A549 (cell line): ENCODE data around the gene RASGEF1C. TPM values are rescaled to one million over a fixed set of nuclear protein-coding genes. Genes with fewer than 3 reads are reported as not detected.

ENCODE experiments used
- ATAC-seq, 2 experiments: fragments of 200-7000 bp in 1 of 2; fragments of >200 bp in 1 of 2; cut with Nextera tagmentation in 1 of 2; cut with Tn5 transposase in 1 of 2; 3 replicates each; pipeline versions ENCODE4 v1.8.0 to v1.9.1; 2018 to 2020; ENCODE audit warnings: mild to moderate bottlenecking in 1 of 2, moderate library complexity in 1 of 2
- CTCF ChIA-PET: fragments of 300-600 bp; sonication (Branson Sonifier 250); formaldehyde crosslinking; extraction: SDS; loops from one replicate; lab custom pipeline; 2021; ENCODE audit warnings: antibody characterized with exemption, inconsistent platforms; lab: Yijun Ruan, JAX
- POLR2A ChIA-PET: fragments of 350-600 bp; formaldehyde crosslinking; extraction: SDS; loops from one replicate; lab custom pipeline; 2021; ENCODE audit warnings: antibody characterized with exemption, inconsistent platforms; lab: Yijun Ruan, JAX
- DNase-seq, 2 experiments: peaks; one replicate each; pipeline versions ENCODE4 v3.0.0 to v3.0.0-alpha.2; 2011 to 2016; ENCODE audit warnings: low read depth in 1 of 2, low spot score in 1 of 2
- FAIRE-seq: peaks from 2 replicates; lab custom pipeline; 2011; peaks lifted over from hg19 to GRCh38; lab: Jason Lieb, UNC
- H3K27ac ChIP-seq, 2 experiments: fragments of >200 bp; sonication (Bioruptor Twin); formaldehyde crosslinking; 3 replicates each; pipeline ENCODE4 v1.5.1; 2016 to 2017
- H3K4me1 ChIP-seq: fragments of >200 bp; sonication (Bioruptor Twin); formaldehyde crosslinking; 3 replicates; pipeline ENCODE4 v1.6.1; 2016
- H3K4me2 ChIP-seq: fragments of >200 bp; sonication (Bioruptor Twin); formaldehyde crosslinking; 3 replicates; pipeline ENCODE4 v1.6.1; 2016
- H3K4me3 ChIP-seq: fragments of >200 bp; sonication (Bioruptor Twin); formaldehyde crosslinking; 3 replicates; pipeline ENCODE4 v1.5.1; 2016
- H3K9me3 ChIP-seq: fragments of >200 bp; sonication (Bioruptor Twin); formaldehyde crosslinking; 3 replicates; pipeline ENCODE4 v1.6.1; 2016
- BCL3 ChIP-seq: fragments of >200 bp; sonication (Bioruptor Twin); formaldehyde crosslinking; IDR thresholded peaks from 3 replicates; pipeline ENCODE4 v1.6.1; 2016
- CEBPB ChIP-seq, 2 experiments: fragments of >200 bp in 1 of 2; sonication (Bioruptor Twin) in 1 of 2; formaldehyde crosslinking in 1 of 2; IDR thresholded peaks; 2 replicates each; pipeline ENCODE4 v1.6.1; 2012 to 2016
- CHD2 ChIP-seq: fragments of 150-350 bp; IDR thresholded peaks from 2 replicates; pipeline ENCODE4 v1.6.1; 2014; ENCODE audit warnings: low read length; ENCODE audit not compliant: partially characterized antibody
- EHMT2 ChIP-seq: fragments of 200-600 bp; sonication (generic); IDR thresholded peaks from 2 replicates; pipeline ENCODE4 v1.6.1; 2016; ENCODE audit warnings: antibody characterized with exemption, low read depth, mild to moderate bottlenecking, moderate library complexity
- EP300 ChIP-seq, 2 experiments: fragments of >200 bp; sonication (Bioruptor Twin); formaldehyde crosslinking; IDR thresholded peaks; 2 replicates in 1 of 2; 3 replicates in 1 of 2; pipeline ENCODE4 v1.6.1; 2016 to 2017
- ESRRA ChIP-seq: fragments of 150-350 bp; IDR thresholded peaks from 2 replicates; pipeline ENCODE4 v1.6.1; 2014; ENCODE audit warnings: mild to moderate bottlenecking, low read length, borderline replicate concordance
- FOSL2 ChIP-seq, 2 experiments: fragments of 450-650 bp in 1 of 2; fragments of >200 bp in 1 of 2; sonication (Bioruptor Twin) in 1 of 2; formaldehyde crosslinking; IDR thresholded peaks; 2 replicates each; pipeline versions ENCODE4 v1.5.0 to v1.6.1; 2016 to 2020; ENCODE audit warnings: mild to moderate bottlenecking in 1 of 2, moderate library complexity in 1 of 2
- GATA3 ChIP-seq: IDR thresholded peaks from 2 replicates; pipeline ENCODE4 v1.6.1; 2012; ENCODE audit warnings: borderline replicate concordance
- HDAC2 ChIP-seq: fragments of 200-600 bp; sonication (generic); IDR thresholded peaks from 2 replicates; pipeline ENCODE4 v1.6.1; 2016
- HOXA7 ChIP-seq: fragments of 250-450 bp; sonication (Bioruptor Pico); IDR thresholded peaks from 2 replicates; pipeline ENCODE4 v1.5.0; 2020; ENCODE audit warnings: mild to moderate bottlenecking, moderate library complexity
- HOXB13 ChIP-seq: fragments of 250-450 bp; sonication (Bioruptor Pico); IDR thresholded peaks from 2 replicates; pipeline ENCODE4 v1.5.0; 2020; ENCODE audit warnings: low read depth, mild to moderate bottlenecking, moderate library complexity
- HOXB5 ChIP-seq: fragments of 250-450 bp; sonication (Bioruptor Pico); IDR thresholded peaks from 2 replicates; pipeline ENCODE4 v1.5.0; 2020; ENCODE audit warnings: mild to moderate bottlenecking, moderate library complexity
- JUNB ChIP-seq: fragments of >200 bp; sonication (Bioruptor Twin); formaldehyde crosslinking; IDR thresholded peaks from 2 replicates; pipeline ENCODE4 v1.6.1; 2016
- KDM5A ChIP-seq: fragments of 200-600 bp; sonication (generic); IDR thresholded peaks from 2 replicates; pipeline ENCODE4 v1.6.1; 2016; ENCODE audit warnings: antibody characterized with exemption, mild to moderate bottlenecking
- MAZ ChIP-seq: fragments of 150-350 bp; IDR thresholded peaks from 2 replicates; pipeline ENCODE4 v1.6.1; 2014; ENCODE audit warnings: antibody characterized with exemption, low read depth, low read length, borderline replicate concordance
- PHF8 ChIP-seq: fragments of 200-600 bp; sonication (generic); IDR thresholded peaks from 2 replicates; pipeline ENCODE4 v1.6.1; 2016; ENCODE audit warnings: low read depth, mild to moderate bottlenecking, antibody characterized with exemption, moderate library complexity, borderline replicate concordance
- SMC3 ChIP-seq: fragments of >200 bp; sonication (Bioruptor Twin); formaldehyde crosslinking; IDR thresholded peaks from 3 replicates; pipeline ENCODE4 v1.6.1; 2018; ENCODE audit warnings: inconsistent platforms
- ZC3H11A ChIP-seq: fragments of 450-650 bp; IDR thresholded peaks from 2 replicates; pipeline ENCODE4 v1.6.1; 2014; ENCODE audit warnings: antibody characterized with exemption, mild to moderate bottlenecking
- ZFP36 ChIP-seq: fragments of 450-650 bp; IDR thresholded peaks from 2 replicates; pipeline ENCODE4 v1.6.1; 2014; ENCODE audit warnings: borderline replicate concordance; ENCODE audit not compliant: partially characterized antibody
- ZSCAN20 ChIP-seq: fragments of 250-450 bp; sonication (Bioruptor Pico); IDR thresholded peaks from 2 replicates; pipeline ENCODE4 v1.8.0; 2022; ENCODE audit warnings: mild to moderate bottlenecking, moderate library complexity
- WGBS: methylation state at CpG from one replicate; pipeline ENCODE4 v1.1.6; 2017; ENCODE audit errors: missing lambda C conversion rate; 5-methylcytosine and 5-hydroxymethylcytosine counted together
- polyA plus RNA-seq, 4 experiments: library from polyadenylated mRNA; depleted of rRNA in 3 of 4; stranded (reverse); fragments of >200 nt; fragmentation: RNase III in 1 of 4; extraction: RNeasy Plus Mini Kit Qiagen cat#74134 plus additional on column Dnase treatment in 1 of 4; gene quantifications; 2 replicates in 3 of 4; 3 replicates in 1 of 4; pipeline ENCODE4 v1.2.3, GENCODE V29; 2011 to 2017
- TF ChIP-seq, protein P1 (sequence below): fragments of 250-450 bp; sonication (Bioruptor Pico); IDR thresholded peaks from 2 replicates; pipeline ENCODE4 v1.5.0; 2020; ENCODE audit warnings: low read depth, mild to moderate bottlenecking, moderate library complexity
- TF ChIP-seq, protein P2 (sequence below): fragments of 250-450 bp; sonication (Bioruptor Pico); IDR thresholded peaks from 2 replicates; pipeline ENCODE4 v1.5.0; 2021; ENCODE audit warnings: mild to moderate bottlenecking, moderate library complexity, borderline replicate concordance

RASGEF1C gene
- polyA plus RNA-seq, 2 of the 4 experiments (the other 2 are of a cell fraction), result 0.12 TPM; not detected in 1

- ChIA-PET POLR2A (no interaction called here), CTCF (interaction anchor here (0.6 to 9.1 kb wide), 4 partner anchors 13 to 49 kb away, joined by 3 to 73 read pairs (median 3); no protein-coding TSS in a partner anchor)
- Histone ChIP-seq H3K4me3 (no peak overlapping the region), H3K4me1 (no peaks in the 10 kb centered on the region), H3K27ac (no peak overlapping the region), H3K4me2 (no peak overlapping the region), H3K9me3 (peaks cover 6% of the 10 kb centered on the region)
- no peak for FAIRE-seq
- ATAC-seq, result no peak
- WGBS, result 48% methylated on average over 9 of the region's 9 CpGs
- DNase-seq, result no peak
- no peak for TF ChIP-seq EHMT2
- no peak for TF ChIP-seq HDAC2
Observed at GRCh38 chr5:180077594-180078284, 131.3 kb downstream of the RASGEF1C start.

- WGBS, result 44% methylated on average over 1 of the region's 1 CpG
- no peak for TF ChIP-seq ESRRA
- TF ChIP-seq BCL3, result no peak
- TF ChIP-seq, protein P1, sequence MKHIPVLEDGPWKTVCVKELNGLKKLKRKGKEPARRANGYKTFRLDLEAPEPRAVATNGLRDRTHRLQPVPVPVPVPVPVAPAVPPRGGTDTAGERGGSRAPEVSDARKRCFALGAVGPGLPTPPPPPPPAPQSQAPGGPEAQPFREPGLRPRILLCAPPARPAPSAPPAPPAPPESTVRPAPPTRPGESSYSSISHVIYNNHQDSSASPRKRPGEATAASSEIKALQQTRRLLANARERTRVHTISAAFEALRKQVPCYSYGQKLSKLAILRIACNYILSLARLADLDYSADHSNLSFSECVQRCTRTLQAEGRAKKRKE (CRISPR knock-in tag), result no peak
- no peak for TF ChIP-seq GATA3
- TF ChIP-seq CHD2, result no peak
- no peak for TF ChIP-seq EHMT2
- TF ChIP-seq ZC3H11A, result no peak
- TF ChIP-seq SMC3, result no peak
- TF ChIP-seq KDM5A, result no peak
- TF ChIP-seq PHF8, result no peak
- TF ChIP-seq, protein P2, sequence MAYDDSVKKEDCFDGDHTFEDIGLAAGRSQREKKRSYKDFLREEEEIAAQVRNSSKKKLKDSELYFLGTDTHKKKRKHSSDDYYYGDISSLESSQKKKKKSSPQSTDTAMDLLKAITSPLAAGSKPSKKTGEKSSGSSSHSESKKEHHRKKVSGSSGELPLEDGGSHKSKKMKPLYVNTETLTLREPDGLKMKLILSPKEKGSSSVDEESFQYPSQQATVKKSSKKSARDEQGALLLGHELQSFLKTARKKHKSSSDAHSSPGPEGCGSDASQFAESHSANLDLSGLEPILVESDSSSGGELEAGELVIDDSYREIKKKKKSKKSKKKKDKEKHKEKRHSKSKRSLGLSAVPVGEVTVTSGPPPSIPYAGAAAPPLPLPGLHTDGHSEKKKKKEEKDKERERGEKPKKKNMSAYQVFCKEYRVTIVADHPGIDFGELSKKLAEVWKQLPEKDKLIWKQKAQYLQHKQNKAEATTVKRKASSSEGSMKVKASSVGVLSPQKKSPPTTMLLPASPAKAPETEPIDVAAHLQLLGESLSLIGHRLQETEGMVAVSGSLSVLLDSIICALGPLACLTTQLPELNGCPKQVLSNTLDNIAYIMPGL, result no peak
- no peak for TF ChIP-seq HOXB13
- TF ChIP-seq HOXB5 (CRISPR knock-in tag), result no peak
- no peak for TF ChIP-seq EP300 (IDR thresholded peaks at IDR 0.05)
- TF ChIP-seq CEBPB (IDR thresholded peaks at IDR 0.05), result no peak
- TF ChIP-seq HOXA7 (CRISPR knock-in tag), result no peak
- no peak for TF ChIP-seq ZSCAN20 (CRISPR knock-in tag)
- no peak for TF ChIP-seq ZFP36
- H3K4me2 ChIP-seq, result no peak overlapping the region
- POLR2A ChIA-PET, result no interaction called here
- no peak overlapping the region for H3K27ac ChIP-seq
- no peak for FAIRE-seq
- H3K4me1 ChIP-seq, result no peaks in the 10 kb centered on the region
- no peak overlapping the region for H3K4me3 ChIP-seq
- DNase-seq, result no peak
- peaks cover 12% of the 10 kb centered on the region for H3K9me3 ChIP-seq
- CTCF ChIA-PET, result interaction anchor here (0.6 to 9.1 kb wide), 2 partner anchors 16 to 169 kb away, joined by 3 to 73 read pairs; no protein-coding TSS in a partner anchor
- no peak for ATAC-seq
Observed at GRCh38 chr5:180075703-180076102, 133.3 kb downstream of the RASGEF1C start.

DNA sequence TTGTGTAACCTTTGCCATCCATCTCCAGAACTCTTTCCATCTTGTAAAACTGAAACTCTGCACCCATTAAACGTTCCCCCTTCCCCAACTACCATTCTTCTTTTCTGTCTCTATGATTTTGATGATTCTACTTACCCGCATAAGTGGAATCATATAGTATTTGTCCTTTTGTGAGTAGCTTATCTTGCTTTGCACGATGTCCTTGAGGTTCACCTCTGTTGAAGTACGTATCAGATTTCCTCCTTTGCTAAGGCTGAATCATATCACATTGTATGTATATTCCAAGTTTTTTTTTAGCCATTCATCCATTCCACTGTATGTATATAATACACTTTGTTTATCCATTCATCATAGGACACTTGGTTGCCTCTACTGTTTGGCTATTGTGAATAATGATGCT, 134.5 kb downstream of the RASGEF1C start:
- Histone ChIP-seq H3K4me1 (peaks cover 11% of the 10 kb centered on the region), H3K4me2 (no peak overlapping the region), H3K4me3 (no peak overlapping the region), H3K27ac (no peak overlapping the region), H3K9me3 (peaks cover 12% of the 10 kb centered on the region)
- no peak for ATAC-seq
- CTCF ChIA-PET, result no interaction called here
- POLR2A ChIA-PET, result no interaction called here
- no peak for DNase-seq
- no peak for FAIRE-seq
- 53% methylated on average over 4 of the region's 4 CpGs for WGBS
- TF ChIP-seq MAZ (no peak), FOSL2 (IDR thresholded peaks at IDR 0.05) (no peak), FOSL2 (CRISPR knock-in tag; IDR thresholded peaks at IDR 0.05) (no peak), JUNB (no peak)
- TF ChIP-seq, protein P2, result no peak
